ENCODE data around the gene BAZ2B. TPM values are rescaled to one million over a fixed set of nuclear protein-coding genes. Genes with fewer than 3 reads are reported as not detected.

Gene BAZ2B
- total RNA-seq, 3 donors from 2014 or later: 5.0 to 6.7 (median 5.1) TPM

DNA sequence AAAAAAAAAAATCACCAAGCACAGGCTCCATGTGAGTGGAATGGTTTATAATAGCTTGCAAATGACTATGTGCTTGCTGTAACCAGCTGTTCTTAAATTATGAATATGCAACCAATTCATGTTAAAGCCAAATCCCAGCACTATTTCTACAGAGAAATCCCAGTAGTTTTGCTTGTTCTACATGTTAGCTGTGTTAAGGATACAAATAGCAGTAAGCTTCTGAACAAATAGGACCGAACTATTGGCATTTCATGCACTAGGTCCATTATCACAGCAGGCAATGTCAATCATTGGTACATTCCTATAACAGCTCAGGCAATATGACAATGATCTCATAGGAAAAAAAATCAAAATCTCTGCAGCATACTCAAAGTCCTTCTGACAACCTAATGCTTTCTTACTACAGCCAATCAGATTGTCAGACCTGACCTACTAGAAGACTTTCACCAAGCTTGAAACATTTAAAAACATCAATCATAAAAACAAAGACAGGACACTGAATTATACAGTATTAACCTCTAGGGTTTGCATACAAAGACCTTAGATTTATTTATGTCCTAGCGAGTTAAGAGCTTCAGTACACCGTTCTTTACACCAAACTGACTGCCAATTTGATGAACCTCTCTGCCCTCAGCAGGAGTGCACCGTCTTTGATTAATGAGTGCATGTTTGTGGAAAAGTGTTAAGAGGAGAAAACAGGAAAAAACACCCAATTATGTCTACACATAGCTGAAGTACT is 6.4 kb downstream of the BAZ2B start:
- DNase-seq (no peak), ATAC-seq (no peak)
- peaks cover 4% of the 10 kb centered on the region for H3K4me1 Mint-ChIP-seq (ENCODE audit: low read depth)
- peaks cover 7% of the 10 kb centered on the region for H3K27me3 Mint-ChIP-seq (ENCODE audit: low read depth)
- no peak overlapping the region for H3K4me3 Mint-ChIP-seq
- H3K36me3 Mint-ChIP-seq (ENCODE audit: insufficient read depth): no peaks in the 10 kb centered on the region
- H3K9me3 Mint-ChIP-seq: no peaks in the 10 kb centered on the region

DNA sequence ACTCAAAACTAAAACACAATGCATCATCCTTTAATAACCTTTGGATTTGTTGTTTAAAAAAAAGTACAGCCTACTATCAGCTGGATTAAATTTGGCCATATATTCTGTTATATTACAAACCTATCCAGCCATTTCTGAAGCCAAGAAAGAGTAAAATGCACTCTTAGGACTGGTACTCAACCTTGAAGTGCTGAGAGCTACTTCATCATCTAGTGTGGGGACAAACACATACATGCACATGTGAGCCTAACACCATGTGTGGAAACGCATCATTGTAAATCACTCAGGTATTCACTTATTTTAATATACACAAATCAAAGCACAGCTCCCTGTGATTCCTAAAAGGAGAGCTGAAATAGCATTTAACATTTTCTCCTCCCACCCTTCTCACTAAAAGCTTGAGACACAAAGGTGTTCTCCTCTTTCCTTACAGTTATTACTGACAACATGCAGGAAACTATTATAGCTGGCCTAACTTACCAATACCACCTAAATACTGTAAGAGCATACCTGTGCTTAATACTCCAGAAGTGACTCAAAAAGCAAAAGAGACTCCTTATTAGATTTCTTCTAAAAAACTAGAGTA is 7.5 kb downstream of the BAZ2B start:
- Mint-ChIP-seq H3K4me1 (ENCODE audit: low read depth) (no peaks in the 10 kb centered on the region), H3K27me3 (ENCODE audit: low read depth) (no peaks in the 10 kb centered on the region), H3K4me3 (no peak overlapping the region), H3K9me3 (no peaks in the 10 kb centered on the region), H3K36me3 (ENCODE audit: insufficient read depth) (no peaks in the 10 kb centered on the region)
- no peak for ATAC-seq
- no peak for DNase-seq

DNA sequence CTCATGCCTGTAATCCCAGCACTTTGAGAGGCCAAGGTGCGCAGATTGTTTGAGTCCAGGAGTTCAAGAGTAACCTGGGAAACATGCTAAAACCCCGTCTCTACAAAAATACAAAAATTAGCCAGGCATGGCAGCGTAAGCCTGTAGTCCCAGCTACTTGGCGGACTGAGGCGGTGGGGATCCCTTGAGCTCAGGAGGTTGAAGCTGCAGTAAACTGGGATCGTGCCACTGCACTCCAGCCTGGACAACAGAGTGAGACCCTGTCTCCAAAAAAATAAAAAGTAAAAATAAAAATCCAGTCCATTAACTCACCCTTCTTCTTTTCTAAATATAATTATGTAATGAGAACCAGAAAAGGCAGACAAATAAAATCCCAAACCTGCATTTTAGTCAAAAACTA is 8.2 kb downstream of the BAZ2B start:
- Mint-ChIP-seq H3K9me3 (no peaks in the 10 kb centered on the region), H3K4me1 (ENCODE audit: low read depth) (no peaks in the 10 kb centered on the region), H3K4me3 (no peak overlapping the region), H3K27me3 (ENCODE audit: low read depth) (no peaks in the 10 kb centered on the region), H3K36me3 (ENCODE audit: insufficient read depth) (no peaks in the 10 kb centered on the region)
- ATAC-seq: no peak
- DNase-seq: no peak

DNA sequence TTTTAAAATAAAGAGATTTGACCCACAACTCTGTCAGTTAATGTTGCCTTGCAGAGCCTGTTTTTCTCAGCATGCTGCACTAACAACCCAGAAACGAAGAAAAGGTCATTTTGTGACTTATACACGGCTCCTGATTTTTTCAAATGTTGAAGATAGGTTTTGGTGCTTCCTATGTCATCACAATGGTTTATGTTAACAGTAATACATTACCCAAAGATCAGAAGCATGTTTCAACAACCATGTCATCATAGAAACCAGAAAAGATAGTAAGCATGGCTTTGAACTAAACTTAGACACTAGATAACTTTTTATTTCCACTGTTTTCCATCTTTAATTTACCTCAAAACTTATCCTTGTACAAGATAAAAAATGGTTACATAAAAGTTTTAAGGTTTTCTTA is 10.1 kb downstream of the BAZ2B start:
- H3K4me1 Mint-ChIP-seq (ENCODE audit: low read depth): no peaks in the 10 kb centered on the region
- H3K4me3 Mint-ChIP-seq: no peak overlapping the region
- DNase-seq (no peak), ATAC-seq (no peak)
- no peaks in the 10 kb centered on the region for H3K27me3 Mint-ChIP-seq (ENCODE audit: low read depth)
- no peaks in the 10 kb centered on the region for H3K9me3 Mint-ChIP-seq
- H3K36me3 Mint-ChIP-seq (ENCODE audit: insufficient read depth): peaks cover 2% of the 10 kb centered on the region

DNA sequence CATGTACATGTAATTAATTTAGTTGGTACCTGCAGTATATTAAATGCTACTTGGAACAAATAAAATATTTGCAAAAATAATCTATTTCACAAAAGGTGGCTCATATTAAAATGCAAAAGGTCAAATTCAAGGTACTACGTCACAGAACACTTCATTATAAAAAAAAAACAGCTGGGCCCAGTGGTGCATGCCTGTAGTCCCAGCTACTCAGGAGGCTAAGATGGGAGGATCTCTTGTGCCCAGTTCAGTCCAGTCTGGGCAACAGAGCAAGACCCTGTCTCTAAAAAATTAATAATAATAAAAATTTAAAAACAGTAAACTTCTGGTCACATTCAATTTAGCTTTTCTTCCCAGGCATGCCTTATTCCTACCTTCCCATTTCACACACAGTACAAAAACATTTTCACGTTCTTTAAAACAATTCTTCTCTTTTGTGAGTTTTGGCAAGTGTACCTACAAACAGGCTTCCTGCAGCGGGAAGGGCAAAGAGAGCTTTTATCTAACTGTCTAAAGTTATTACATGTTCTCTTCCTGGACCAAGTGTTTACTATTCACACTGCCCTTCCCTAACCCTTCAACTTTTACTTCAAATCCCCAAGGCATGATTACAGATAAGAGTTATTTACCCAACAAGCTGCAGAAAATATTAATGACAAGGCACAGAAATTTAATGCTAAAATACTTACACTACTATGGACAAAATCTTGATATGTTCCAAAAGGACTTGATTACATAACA is 10.7 kb downstream of the BAZ2B start:
- H3K4me1 Mint-ChIP-seq (ENCODE audit: low read depth): peaks cover 3% of the 10 kb centered on the region
- peaks cover 2% of the 10 kb centered on the region for H3K36me3 Mint-ChIP-seq (ENCODE audit: insufficient read depth)
- no peaks in the 10 kb centered on the region for H3K27me3 Mint-ChIP-seq (ENCODE audit: low read depth)
- DNase-seq (no peak), ATAC-seq (no peak)
- H3K4me3 Mint-ChIP-seq: no peak overlapping the region
- no peaks in the 10 kb centered on the region for H3K9me3 Mint-ChIP-seq

DNA sequence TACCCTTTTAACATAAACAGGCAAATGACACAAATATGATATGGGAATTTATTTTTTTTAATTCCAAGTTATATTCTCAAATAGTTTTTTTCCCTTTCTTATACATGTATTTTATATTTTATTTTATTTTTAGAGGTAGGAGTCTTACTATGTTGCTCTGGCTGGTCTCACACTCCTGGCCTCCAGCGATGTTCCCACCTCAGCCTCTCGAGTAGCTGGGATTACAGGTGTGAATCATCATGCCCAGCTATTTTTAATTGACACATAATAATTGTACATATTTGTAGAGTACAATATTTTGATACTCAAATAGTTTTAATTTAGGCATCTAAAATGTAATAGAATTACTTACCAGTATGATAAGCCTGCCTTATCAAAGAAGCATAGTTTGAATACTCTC is 12.2 kb downstream of the BAZ2B start:
- no peaks in the 10 kb centered on the region for H3K27me3 Mint-ChIP-seq (ENCODE audit: low read depth)
- ATAC-seq (no peak), DNase-seq (no peak)
- H3K4me1 Mint-ChIP-seq (ENCODE audit: low read depth): peaks cover 4% of the 10 kb centered on the region
- no peak overlapping the region for H3K4me3 Mint-ChIP-seq
- H3K36me3 Mint-ChIP-seq (ENCODE audit: insufficient read depth): peaks cover 2% of the 10 kb centered on the region
- H3K9me3 Mint-ChIP-seq: no peaks in the 10 kb centered on the region

DNA sequence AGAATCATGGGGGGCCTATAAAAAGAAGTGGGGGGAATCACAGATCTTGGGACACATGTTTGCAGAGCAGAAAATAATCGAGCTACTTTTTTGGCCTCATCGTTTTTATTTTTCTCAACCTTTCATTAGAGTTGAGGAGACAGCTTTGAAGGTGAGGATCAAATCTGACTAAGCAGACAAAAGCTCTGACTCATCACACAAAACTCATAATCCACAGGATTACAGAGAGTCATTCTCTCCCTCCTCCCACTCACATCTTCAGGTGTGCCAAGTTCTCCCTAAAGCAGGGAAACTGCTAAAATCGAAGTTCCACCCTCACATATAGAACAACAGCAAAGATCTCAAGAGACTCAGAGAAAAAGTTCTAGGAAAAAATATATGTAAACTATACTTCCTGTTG is 15.6 kb downstream of the BAZ2B start:
- no peak for DNase-seq
- peak; percentile 30 to 65 for ATAC-seq

DNA sequence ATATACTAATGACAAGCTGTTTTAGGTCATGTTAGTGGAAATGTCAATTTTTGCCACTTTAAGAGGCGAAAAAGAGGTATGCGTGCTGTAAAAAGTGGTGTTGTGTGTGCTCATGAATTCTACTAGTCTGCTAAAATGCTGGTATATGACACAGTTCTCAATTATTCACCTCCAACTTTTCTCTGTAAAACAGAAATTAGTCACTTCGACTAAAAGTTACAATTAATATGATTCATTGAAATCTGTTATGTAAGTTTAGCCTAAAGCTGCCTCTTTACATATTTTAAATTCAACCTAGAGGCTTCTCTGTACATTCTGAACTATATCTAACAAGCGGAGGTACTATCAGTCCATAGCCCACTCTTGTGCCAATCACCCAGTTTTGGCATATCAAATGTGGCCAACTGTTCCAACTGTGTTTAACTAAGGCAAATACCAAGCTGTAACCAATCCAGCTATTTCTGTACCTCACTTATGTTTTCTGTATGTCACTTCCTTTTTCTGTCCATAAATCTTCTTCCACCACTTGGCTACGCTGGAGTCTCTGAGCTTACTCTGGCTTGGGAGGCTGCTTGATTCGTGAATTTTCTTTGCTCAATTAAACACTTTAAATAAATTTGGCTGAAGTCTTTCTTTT is 20.8 kb downstream of the BAZ2B start:
- Mint-ChIP-seq H3K4me3 (no peak overlapping the region), H3K9me3 (no peaks in the 10 kb centered on the region), H3K27me3 (ENCODE audit: low read depth) (no peaks in the 10 kb centered on the region), H3K4me1 (ENCODE audit: low read depth) (no peaks in the 10 kb centered on the region), H3K36me3 (ENCODE audit: insufficient read depth) (no peaks in the 10 kb centered on the region)
- ATAC-seq: no peak
- no peak for DNase-seq

More for the DNA sequence above, 15.6 kb downstream of the BAZ2B start:
- Mint-ChIP-seq H3K36me3 (ENCODE audit: insufficient read depth) (peaks cover 2% of the 10 kb centered on the region), H3K27me3 (ENCODE audit: low read depth) (no peaks in the 10 kb centered on the region), H3K4me3 (no peak overlapping the region), H3K4me1 (ENCODE audit: low read depth) (peaks cover 4% of the 10 kb centered on the region), H3K9me3 (no peaks in the 10 kb centered on the region)

DNA sequence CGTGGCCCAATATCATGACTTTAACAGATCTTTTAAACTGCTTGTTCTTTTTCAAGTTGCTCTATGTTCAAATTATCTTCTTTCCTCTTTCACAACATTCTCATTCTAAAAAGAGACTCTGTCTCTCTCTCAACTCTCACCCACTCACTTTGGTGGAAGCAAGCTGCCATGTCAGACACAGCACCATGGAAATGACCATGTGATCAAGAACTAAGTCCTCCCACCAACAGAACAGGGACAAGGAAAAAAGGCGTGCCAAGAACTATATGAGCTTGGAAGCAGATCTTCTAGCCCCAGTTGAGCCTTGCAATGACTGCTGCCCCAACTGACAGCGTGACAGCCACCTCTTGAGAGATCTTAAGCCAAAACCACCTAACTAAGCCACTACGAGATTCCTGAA is 23.9 kb downstream of the BAZ2B start:
- Mint-ChIP-seq H3K27me3 (ENCODE audit: low read depth) (no peaks in the 10 kb centered on the region), H3K4me1 (ENCODE audit: low read depth) (no peaks in the 10 kb centered on the region), H3K9me3 (no peaks in the 10 kb centered on the region), H3K4me3 (no peak overlapping the region), H3K36me3 (ENCODE audit: insufficient read depth) (no peaks in the 10 kb centered on the region)
- ATAC-seq (no peak), DNase-seq (no peak)

DNA sequence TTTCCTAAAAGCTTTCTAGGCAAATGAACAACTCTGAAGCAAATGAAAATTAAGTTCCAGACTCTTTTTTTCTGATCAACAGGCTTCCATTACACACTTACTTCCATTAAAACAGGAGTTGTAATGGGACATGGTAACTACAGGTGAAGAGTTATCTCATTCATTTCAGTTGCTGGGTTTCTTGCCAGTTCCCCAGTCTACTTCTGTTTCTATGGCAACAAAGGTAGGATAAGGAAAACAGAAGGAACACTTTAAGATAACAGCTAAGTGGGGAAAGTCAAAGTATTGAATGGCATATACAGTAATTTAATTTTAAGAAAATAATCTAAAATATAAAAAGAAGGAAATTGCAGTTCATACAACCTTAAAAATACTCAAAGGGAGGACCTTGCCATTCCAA is 25.1 kb downstream of the BAZ2B start:
- H3K27me3 Mint-ChIP-seq (ENCODE audit: low read depth): no peaks in the 10 kb centered on the region

DNA sequence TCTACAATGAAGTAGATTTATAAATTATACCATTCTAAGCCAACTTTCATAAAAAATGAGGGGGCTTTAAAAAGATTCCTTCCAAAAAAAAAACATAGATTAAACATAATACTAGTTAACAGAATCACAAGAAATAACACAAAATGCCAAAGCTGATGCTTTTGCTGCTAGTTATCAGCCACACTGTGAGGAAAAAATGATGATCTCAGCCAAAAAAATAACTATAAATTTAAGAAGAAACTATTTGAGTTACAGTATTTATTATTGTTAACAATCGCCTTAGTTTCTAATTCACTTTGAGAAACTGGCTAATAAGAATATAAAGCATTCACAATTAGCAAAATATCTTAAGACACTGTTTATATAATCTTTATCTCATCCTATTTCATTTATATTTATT is 27.1 kb downstream of the BAZ2B start:
- H3K36me3 Mint-ChIP-seq (ENCODE audit: insufficient read depth): no peaks in the 10 kb centered on the region
- no peaks in the 10 kb centered on the region for H3K27me3 Mint-ChIP-seq (ENCODE audit: low read depth)
- DNase-seq (no peak), ATAC-seq (no peak)
- no peak overlapping the region for H3K4me3 Mint-ChIP-seq
- no peaks in the 10 kb centered on the region for H3K4me1 Mint-ChIP-seq (ENCODE audit: low read depth)
- no peaks in the 10 kb centered on the region for H3K9me3 Mint-ChIP-seq

More for the DNA sequence above, 25.1 kb downstream of the BAZ2B start:
- Mint-ChIP-seq H3K4me1 (ENCODE audit: low read depth) (no peaks in the 10 kb centered on the region), H3K36me3 (ENCODE audit: insufficient read depth) (no peaks in the 10 kb centered on the region), H3K4me3 (no peak overlapping the region), H3K9me3 (no peaks in the 10 kb centered on the region)
- ATAC-seq (no peak), DNase-seq (no peak)

DNA sequence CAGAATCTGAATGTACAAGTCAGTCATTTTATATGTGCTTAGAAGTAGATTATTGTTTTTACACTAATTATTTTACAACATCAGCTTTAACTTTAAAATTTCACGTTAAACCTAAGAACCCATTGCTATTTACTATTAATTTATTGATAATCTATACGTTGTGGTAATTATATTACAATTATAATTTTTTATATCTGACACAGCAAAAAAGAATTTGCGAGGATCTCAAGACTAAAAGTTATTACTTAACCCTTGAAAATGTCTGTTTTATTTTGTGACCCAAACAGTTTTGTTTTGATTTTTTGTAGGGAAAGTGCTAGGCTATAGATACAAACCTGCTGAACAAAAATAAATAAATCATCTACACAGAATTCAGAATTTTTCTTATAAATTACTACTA is 30.3 kb downstream of the BAZ2B start:
- Mint-ChIP-seq H3K9me3 (no peaks in the 10 kb centered on the region), H3K4me1 (ENCODE audit: low read depth) (no peaks in the 10 kb centered on the region), H3K27me3 (ENCODE audit: low read depth) (no peaks in the 10 kb centered on the region), H3K4me3 (no peak overlapping the region), H3K36me3 (ENCODE audit: insufficient read depth) (no peaks in the 10 kb centered on the region)
- DNase-seq: no peak
- ATAC-seq: no peak

DNA sequence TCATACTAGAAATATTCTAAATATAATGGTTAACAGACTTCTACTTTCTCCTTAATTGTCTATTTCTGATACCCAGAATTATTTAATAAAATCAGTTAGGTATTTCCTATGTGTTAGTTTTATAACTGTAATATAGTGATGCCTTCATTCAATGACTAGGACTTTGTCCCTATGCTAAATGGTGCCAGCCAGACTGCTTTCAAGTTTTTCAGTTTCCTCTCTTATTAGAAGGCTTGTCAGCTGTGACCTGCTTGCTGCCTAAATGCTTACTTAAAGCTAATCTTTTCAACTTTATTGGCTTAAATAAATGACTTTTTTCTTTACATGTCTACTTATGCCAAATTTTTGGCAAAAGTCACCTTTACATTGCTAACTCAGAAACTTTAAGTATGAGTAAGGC is 30.7 kb downstream of the BAZ2B start:
- no peaks in the 10 kb centered on the region for H3K9me3 Mint-ChIP-seq
- ATAC-seq (no peak), DNase-seq (no peak)
- H3K27me3 Mint-ChIP-seq (ENCODE audit: low read depth): no peaks in the 10 kb centered on the region
- no peaks in the 10 kb centered on the region for H3K4me1 Mint-ChIP-seq (ENCODE audit: low read depth)
- H3K36me3 Mint-ChIP-seq (ENCODE audit: insufficient read depth): no peaks in the 10 kb centered on the region
- no peak overlapping the region for H3K4me3 Mint-ChIP-seq

DNA sequence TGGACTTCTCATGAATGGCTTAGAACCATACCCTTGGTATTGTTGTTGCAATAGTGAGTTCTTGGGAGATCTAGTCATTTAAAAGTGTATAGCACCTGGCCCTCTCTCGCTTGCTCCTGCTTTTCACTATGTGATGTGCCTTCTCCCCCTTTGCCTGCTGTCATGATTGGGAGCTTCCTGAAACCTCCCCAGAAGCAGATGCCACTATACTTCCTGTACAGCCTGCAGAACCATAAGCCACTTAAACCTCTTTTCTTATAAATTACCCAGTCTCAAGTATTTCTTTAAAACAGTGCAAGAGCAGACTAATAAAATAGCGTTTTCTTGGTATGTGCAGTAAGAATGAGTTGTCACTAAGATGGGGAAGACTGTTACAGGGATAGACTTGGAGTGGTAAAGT is 31.6 kb downstream of the BAZ2B start:
- Mint-ChIP-seq H3K9me3 (peaks cover 4% of the 10 kb centered on the region), H3K4me3 (no peak overlapping the region), H3K27me3 (ENCODE audit: low read depth) (no peaks in the 10 kb centered on the region), H3K4me1 (ENCODE audit: low read depth) (no peaks in the 10 kb centered on the region), H3K36me3 (ENCODE audit: insufficient read depth) (no peaks in the 10 kb centered on the region)
- DNase-seq: no peak
- no peak for ATAC-seq

Data from activated T-cell treated with anti-CD3 and anti-CD28 coated beads, Interleukin-2, amount 50 U/mL, for 4 hours (primary cell).